ENCODE data around the gene BRD7. TPM values are rescaled to one million over a fixed set of nuclear protein-coding genes. Genes with fewer than 3 reads are reported as not detected.

Gene BRD7
- total and polyA plus RNA-seq, 2 donors (not counting 3 experiments of a cell fraction or from before 2014, with no cell fraction given): 17.1 to 69.1 TPM

GRCh38 chr16:50306287-50306686, 62.5 kb downstream of the BRD7 start:
- dilution Hi-C loops (cut with MboI; ENCODE audit: extremely low pct_ligation_motif_present, low sequenced_read_pairs): no loop called here
- Histone ChIP-seq H3K9me1 (replicated peaks; ENCODE audit: control insufficient read depth, extremely low read depth, insufficient read depth, low read length) (no peaks in the 10 kb centered on the region), H3K4me3 (replicated peaks in 1 of 3; ENCODE audit: insufficient read depth in 1 of 3, low read depth in 1 of 3, low read length in 3 of 3) (no peak overlapping the region), H3K27me3 (ENCODE audit: control insufficient read depth in 2 of 2, insufficient read depth in 2 of 2, low read length in 2 of 2) (no peaks in the 10 kb centered on the region), H4K20me1 (replicated peaks; ENCODE audit: control insufficient read depth, extremely low read depth, insufficient read depth, low read length) (no peaks in the 10 kb centered on the region), H3K27ac (ENCODE audit: insufficient read depth, low read depth, low read length) (no peak overlapping the region), H3K4me2 (ENCODE audit: insufficient read depth, low read length) (no peak overlapping the region), H2AFZ (ENCODE audit: low read depth, low read length) (no peak overlapping the region), H3K79me2 (ENCODE audit: control insufficient read depth, insufficient read depth, low read length) (no peaks in the 10 kb centered on the region), H3K36me3 (ENCODE audit: control insufficient read depth in 2 of 2, extremely low read depth in 1 of 2, insufficient read depth in 2 of 2, low read length in 2 of 2) (no peaks in the 10 kb centered on the region), H3K9ac (replicated peaks; ENCODE audit: extremely low read depth, insufficient read depth, low read length) (no peak overlapping the region), H3K4me1 (ENCODE audit: control insufficient read depth, extremely low read depth, insufficient read depth, low read length) (no peaks in the 10 kb centered on the region), H3K9me3 (replicated peaks; ENCODE audit: control insufficient read depth, insufficient read depth, low read length) (no peaks in the 10 kb centered on the region)
- TF ChIP-seq FOS (IDR thresholded peaks at IDR 0.05; ENCODE audit: borderline replicate concordance, insufficient read depth, low read length) (no peak), EZH2 (IDR thresholded peaks at IDR 0.05; ENCODE audit: borderline replicate concordance, low read depth, low read length, severe bottlenecking) (no peak), MAX (IDR thresholded peaks at IDR 0.05; ENCODE audit: insufficient read depth, insufficient read length) (no peak), POLR2AphosphoS5 (IDR thresholded peaks at IDR 0.05; ENCODE audit: insufficient read depth, low read depth, low read length) (no peak)
- POLR2A ChIA-PET: no interaction called here
- FAIRE-seq: no peak
- no peak for DNase-seq (ENCODE audit: low read depth, low spot score)
- intact Hi-C loops (cut with micrococcal nuclease): no loop called here
- no TSS peak for BruUV-seq (replicated peaks)
- CTCF ChIA-PET: interaction anchor here (0.6 kb wide), 1 partner anchor 70 kb away, joined by 4 read pairs; no protein-coding TSS in a partner anchor

- H3K9me3 ChIP-seq (replicated peaks; ENCODE audit: control insufficient read depth, insufficient read depth, low read length): no peaks in the 10 kb centered on the region
- H2AFZ ChIP-seq (ENCODE audit: low read depth, low read length): no peak overlapping the region
- H4K20me1 ChIP-seq (replicated peaks; ENCODE audit: control insufficient read depth, extremely low read depth, insufficient read depth, low read length): no peaks in the 10 kb centered on the region
- POLR2A ChIA-PET: no interaction called here
- no peak overlapping the region for H3K27ac ChIP-seq (ENCODE audit: insufficient read depth, low read depth, low read length)
- H3K27me3 ChIP-seq (ENCODE audit: control insufficient read depth in 2 of 2, insufficient read depth in 2 of 2, low read length in 2 of 2): no peaks in the 10 kb centered on the region
- BruUV-seq (replicated peaks): no TSS peak
- H3K36me3 ChIP-seq (ENCODE audit: control insufficient read depth in 2 of 2, extremely low read depth in 1 of 2, insufficient read depth in 2 of 2, low read length in 2 of 2): no peaks in the 10 kb centered on the region
- no peaks in the 10 kb centered on the region for H3K79me2 ChIP-seq (ENCODE audit: control insufficient read depth, insufficient read depth, low read length)
- H3K9ac ChIP-seq (replicated peaks; ENCODE audit: extremely low read depth, insufficient read depth, low read length): no peak overlapping the region
- CTCF ChIA-PET: no interaction called here
- no peaks in the 10 kb centered on the region for H3K9me1 ChIP-seq (replicated peaks; ENCODE audit: control insufficient read depth, extremely low read depth, insufficient read depth, low read length)
- FAIRE-seq: no peak
- H3K4me1 ChIP-seq (ENCODE audit: control insufficient read depth, extremely low read depth, insufficient read depth, low read length): no peaks in the 10 kb centered on the region
- no peak overlapping the region for H3K4me2 ChIP-seq (ENCODE audit: insufficient read depth, low read length)
- TF ChIP-seq MYC (IDR thresholded peaks at IDR 0.05; ENCODE audit: low read depth, low read length) (no peak), MAX (IDR thresholded peaks at IDR 0.05; ENCODE audit: insufficient read depth, insufficient read length) (no peak), FOS (IDR thresholded peaks at IDR 0.05; ENCODE audit: borderline replicate concordance, insufficient read depth, low read length) (no peak), CTCF (IDR thresholded peaks at IDR 0.05; ENCODE audit: extremely low read depth in 1 of 2, insufficient read depth in 1 of 2, low read depth in 1 of 2, low read length in 2 of 2) (no peak), GATA2 (IDR thresholded peaks at IDR 0.05; ENCODE audit: insufficient read depth, insufficient read length, low read depth, low read length) (no peak), POLR2AphosphoS5 (IDR thresholded peaks at IDR 0.05; ENCODE audit: insufficient read depth, low read depth, low read length) (no peak)
- intact Hi-C loops (cut with micrococcal nuclease): no loop called here
- DNase-seq (ENCODE audit: low read depth, low spot score): no peak
- dilution Hi-C loops (cut with MboI; ENCODE audit: extremely low pct_ligation_motif_present, low sequenced_read_pairs): no loop called here
- H3K4me3 ChIP-seq (replicated peaks in 1 of 3; ENCODE audit: insufficient read depth in 1 of 3, low read depth in 1 of 3, low read length in 3 of 3): no peak overlapping the region
Measured at GRCh38 chr16:50305441-50306061, 63.2 kb downstream of the BRD7 start.
